Lower leg skin (tissue), 4 donors: Measurements from ENCODE around the gene IMP4. TPM values are rescaled to one million over a fixed set of nuclear protein-coding genes. Genes with fewer than 3 reads are reported as not detected.

Experiments
- DNase-seq, 2 donors: peaks; one replicate each; pipeline ENCODE4 v3.0.0-alpha.2; 2019; ENCODE audit warnings: low spot score in 2 of 2
- H3K4me3 ChIP-seq: fragments of 200-600 bp; sonication (generic); 2 replicates; pipeline ENCODE4 v1.5.1; 2017; ENCODE audit warnings: mild to moderate bottlenecking, low read depth; ENCODE audit not compliant: poor library complexity, severe bottlenecking
- POLR2A ChIP-seq, 2 donors: fragments of 450-650 bp; IDR thresholded peaks; one replicate each; pipeline ENCODE4 v1.6.1; 2016 to 2017; ENCODE audit warnings: antibody characterized with exemption in 2 of 2, mild to moderate bottlenecking in 1 of 2, moderate library complexity in 1 of 2
- WGBS, 2 donors: methylation state at CpG; one replicate each; pipeline ENCODE4 v1.1.5; 2018; 5-methylcytosine and 5-hydroxymethylcytosine counted together
- intact Hi-C: fragments of 100-400 bp; cut with DNase I; formaldehyde crosslinking; loops from one replicate; pipeline ENCODE4 v1.15.0; 2023; ENCODE audit warnings: low total_unique reads
- total RNA-seq, 4 donors: library from RNA; depleted of rRNA; stranded (reverse); fragments of >200 nt; gene quantifications; one replicate each; pipeline ENCODE4 v1.1.0, GENCODE V29; 2016
- TF ChIP-seq, protein P1 (sequence below), 3 donors: fragments of 450-650 bp; IDR thresholded peaks; one replicate each; pipeline ENCODE4 v1.5.1; 2016; ENCODE audit warnings: antibody characterized with exemption in 3 of 3, mild to moderate bottlenecking in 3 of 3, moderate library complexity in 2 of 3

Gene IMP4
- total RNA-seq, 4 donors from 2014 or later = 84.8 to 98.1 (median 97.0) TPM

DNA sequence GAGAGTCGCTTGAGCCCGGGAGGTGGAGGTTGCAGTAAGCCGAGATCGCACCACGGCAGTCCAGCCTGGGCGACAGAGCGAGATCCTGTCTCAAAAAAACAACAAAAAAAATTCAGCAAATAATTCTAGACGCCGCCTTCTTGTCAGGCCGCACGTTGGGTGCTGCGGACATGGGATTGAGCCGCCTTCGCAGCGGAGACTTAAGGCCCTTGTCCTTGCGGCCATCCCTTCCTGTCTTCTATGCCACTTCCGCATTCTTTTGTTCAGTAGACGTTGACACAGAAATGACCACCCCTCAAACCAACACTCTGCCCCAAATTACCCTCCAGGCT lies 29.0 kb downstream of the IMP4 start:
- WGBS, 2 donors = 62 to 63% methylated on average over 18 of the region's 18 CpGs
- TF ChIP-seq POLR2A (IDR thresholded peaks at IDR 0.05) = no peak
- TF ChIP-seq, protein P1, sequence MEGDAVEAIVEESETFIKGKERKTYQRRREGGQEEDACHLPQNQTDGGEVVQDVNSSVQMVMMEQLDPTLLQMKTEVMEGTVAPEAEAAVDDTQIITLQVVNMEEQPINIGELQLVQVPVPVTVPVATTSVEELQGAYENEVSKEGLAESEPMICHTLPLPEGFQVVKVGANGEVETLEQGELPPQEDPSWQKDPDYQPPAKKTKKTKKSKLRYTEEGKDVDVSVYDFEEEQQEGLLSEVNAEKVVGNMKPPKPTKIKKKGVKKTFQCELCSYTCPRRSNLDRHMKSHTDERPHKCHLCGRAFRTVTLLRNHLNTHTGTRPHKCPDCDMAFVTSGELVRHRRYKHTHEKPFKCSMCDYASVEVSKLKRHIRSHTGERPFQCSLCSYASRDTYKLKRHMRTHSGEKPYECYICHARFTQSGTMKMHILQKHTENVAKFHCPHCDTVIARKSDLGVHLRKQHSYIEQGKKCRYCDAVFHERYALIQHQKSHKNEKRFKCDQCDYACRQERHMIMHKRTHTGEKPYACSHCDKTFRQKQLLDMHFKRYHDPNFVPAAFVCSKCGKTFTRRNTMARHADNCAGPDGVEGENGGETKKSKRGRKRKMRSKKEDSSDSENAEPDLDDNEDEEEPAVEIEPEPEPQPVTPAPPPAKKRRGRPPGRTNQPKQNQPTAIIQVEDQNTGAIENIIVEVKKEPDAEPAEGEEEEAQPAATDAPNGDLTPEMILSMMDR (IDR thresholded peaks at IDR 0.05) = no peak
- no peak for DNase-seq
- peak overlapping the region; percentile 81 for H3K4me3 ChIP-seq
- intact Hi-C loops = no loop called here

DNA sequence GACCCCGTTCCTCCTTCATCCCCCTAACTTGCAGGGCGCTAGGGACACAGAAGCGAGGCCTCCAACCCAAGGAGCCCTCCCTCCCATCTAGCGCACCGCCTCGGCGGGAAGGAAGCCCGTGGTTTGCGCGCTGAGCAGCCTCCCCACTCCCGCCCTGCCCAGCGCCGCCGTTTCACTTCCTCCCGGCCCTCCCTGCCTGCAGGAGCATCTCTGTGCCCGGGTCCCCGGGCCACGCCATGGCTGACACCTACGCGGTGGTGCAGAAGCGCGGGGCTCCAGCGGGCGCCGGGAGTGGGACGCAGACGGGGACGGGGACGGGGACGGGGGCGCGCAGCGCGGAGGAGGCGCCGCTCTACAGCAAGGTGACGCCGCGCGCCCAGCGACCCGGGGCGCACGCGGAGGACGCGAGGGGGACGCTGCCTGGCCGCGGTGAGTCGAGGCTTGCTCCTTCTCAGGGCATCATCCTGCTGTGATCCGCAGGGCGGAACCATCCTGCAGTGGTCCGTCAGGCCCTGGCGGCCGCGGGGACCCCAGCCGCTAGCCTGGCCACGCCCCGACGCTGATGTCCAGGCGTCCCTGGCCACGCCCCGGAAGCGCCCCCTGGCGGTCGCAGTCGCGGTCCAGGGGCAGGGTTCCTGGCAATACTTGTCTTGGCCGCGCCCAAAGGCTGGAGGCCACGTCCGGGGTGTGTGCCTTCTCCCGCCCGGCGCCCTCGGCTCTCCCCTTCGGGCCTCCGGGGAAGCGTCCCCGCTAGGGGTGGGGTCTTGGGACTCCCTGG lies 29.5 kb downstream of the IMP4 start:
- DNase-seq = peak; percentile 68 to 97
- intact Hi-C loops = no loop called here
- 1 to 4% methylated on average over 28 to 60 of the region's 81 CpGs for WGBS, 2 donors
- peak overlapping the region; percentile 81 for H3K4me3 ChIP-seq
- TF ChIP-seq, protein P1 (IDR thresholded peaks at IDR 0.05) = no peak
- no peak for TF ChIP-seq POLR2A (IDR thresholded peaks at IDR 0.05)

DNA sequence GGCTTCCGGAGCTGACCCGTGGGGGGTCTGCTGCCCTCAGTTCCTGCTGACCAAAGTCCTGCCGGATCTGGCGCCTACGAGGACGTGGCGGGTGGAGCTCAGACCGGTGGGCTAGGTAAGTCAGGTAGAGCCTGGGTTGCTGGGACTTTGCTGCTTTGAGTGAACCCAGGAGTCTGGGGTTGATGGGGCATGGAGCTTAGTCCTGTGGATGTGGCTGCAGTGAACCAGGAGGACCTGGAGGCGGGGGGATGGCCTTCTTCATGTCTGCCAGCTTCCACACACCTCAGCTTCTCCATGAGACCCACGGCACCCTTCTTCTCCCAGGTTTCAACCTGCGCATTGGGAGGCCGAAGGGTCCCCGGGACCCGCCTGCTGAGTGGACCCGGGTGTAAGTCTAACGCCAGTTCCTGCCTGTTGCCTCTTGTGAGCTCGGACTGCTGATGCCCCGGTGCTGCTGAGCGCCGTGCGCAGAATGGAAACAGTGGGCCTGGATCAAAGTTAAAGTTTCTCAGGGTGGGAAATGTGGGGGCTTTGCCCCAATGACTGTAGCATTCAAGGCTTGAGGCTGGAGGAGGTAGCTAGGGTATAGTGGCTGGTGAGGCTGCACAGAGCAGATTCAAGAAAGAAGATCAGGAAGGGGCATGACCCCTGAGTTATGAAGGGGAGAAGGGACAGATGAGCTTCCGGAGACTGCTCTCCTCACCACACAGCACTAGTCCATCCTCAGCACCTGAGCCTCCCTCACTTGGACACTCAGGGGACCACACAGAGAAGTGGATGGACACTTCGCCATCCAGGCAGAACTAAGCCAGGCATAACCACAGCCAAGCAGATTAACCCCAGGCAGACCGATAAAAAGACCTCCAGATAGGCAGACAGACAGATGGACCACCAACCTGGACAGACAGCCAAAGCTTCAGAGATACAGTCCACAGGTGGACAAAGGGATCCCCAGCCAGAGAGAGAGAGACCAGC lies 30.4 kb downstream of the IMP4 start:
- TF ChIP-seq, protein P1 (IDR thresholded peaks at IDR 0.05) = no peak
- 53 to 64% methylated on average over 23 to 24 of the region's 24 CpGs for WGBS, 2 donors
- peak overlapping the region; percentile 81 for H3K4me3 ChIP-seq
- peak in 1 of 2 donors; percentile 86 for DNase-seq
- intact Hi-C loops = no loop called here

DNA sequence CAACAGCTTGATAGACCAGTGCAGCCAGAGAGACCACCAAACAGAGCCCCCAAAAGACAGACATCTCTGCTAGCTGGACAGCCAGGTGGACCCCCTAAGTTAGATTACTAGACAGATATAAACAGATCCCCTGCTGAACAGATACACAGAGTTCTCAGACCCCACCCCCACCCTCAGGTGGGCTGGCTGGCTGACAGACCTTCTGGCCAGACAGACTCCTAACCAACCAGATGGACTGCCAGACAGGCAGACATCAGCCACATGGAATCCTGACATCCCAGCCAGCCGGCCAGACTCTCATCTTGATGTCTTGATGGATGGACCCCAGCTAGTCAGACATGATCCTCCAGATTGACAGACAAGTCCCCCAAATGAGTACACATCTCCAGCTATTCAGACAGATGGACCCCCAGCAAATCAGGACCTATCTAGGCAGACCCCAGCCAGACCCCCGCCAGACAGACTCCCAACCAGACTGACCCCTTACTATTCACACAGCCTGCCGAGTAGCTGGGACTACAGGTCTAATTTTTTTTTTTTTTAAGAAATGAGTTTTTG lies 31.2 kb downstream of the IMP4 start:
- H3K4me3 ChIP-seq = no peak overlapping the region
- 84 to 100% methylated on average over 2 to 3 of the region's 3 CpGs for WGBS, 2 donors
- TF ChIP-seq POLR2A (IDR thresholded peaks at IDR 0.05) = no peak
- TF ChIP-seq, protein P1 (IDR thresholded peaks at IDR 0.05) = no peak
- peak in 1 of 2 donors; percentile 82 for DNase-seq
- intact Hi-C loops = no loop called here

DNA sequence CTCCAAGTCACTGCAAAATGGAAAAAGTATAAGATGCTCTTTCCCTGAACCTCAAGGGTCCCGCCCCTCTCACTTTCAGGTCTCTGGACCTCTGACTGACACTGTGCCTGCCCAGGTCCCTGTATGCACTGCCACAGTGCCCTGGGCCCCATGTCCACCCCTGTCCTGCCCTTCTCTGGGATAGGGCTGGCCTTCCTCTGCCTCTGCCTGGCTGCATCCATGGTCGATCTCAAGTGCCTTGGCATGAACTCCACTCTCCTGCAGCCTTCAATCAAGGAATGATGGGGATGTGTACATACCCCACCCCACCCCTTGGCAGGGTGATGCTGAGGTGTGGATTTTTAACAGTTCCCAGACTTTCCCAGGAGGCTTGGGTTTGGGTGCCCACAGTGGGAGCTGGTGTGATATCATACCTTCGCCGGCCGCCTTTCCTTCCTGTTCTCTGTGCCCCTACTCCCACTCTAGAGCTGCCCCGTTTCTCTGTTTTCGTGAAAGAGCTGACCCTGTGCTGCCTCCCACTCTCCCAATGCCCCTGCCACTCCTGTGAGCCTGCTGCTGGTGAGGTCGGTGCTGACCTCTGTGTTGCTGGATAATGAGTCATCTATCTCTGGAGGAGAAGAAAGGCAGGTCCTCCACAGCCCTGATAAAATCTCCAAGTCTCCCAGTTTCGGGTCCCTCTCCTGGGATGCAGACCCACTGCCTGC lies 32.0 kb downstream of the IMP4 start:
- no peak overlapping the region for H3K4me3 ChIP-seq
- 84% methylated on average over 9 of the region's 9 CpGs for WGBS, 2 donors
- peak in 1 of 2 donors; percentile 82 for DNase-seq
- intact Hi-C loops = no loop called here
- TF ChIP-seq, protein P1 (IDR thresholded peaks at IDR 0.05) = no peak
- TF ChIP-seq POLR2A (IDR thresholded peaks at IDR 0.05) = no peak
